Gastrocnemius medialis (tissue), 4 donors: ENCODE data around the gene MORN3.

Experiments used
- POLR2A ChIP-seq, 2 donors: fragments of 450-650 bp; IDR thresholded peaks; one replicate each; pipeline ENCODE4 v1.6.1; 2017; ENCODE audit warnings: antibody characterized with exemption in 2 of 2, mild to moderate bottlenecking in 2 of 2, moderate library complexity in 2 of 2
- TF ChIP-seq, protein P1 (sequence below), 5 experiments: fragments of 450-650 bp in 3 of 5; fragments of 200-600 bp in 2 of 5; sonication (generic) in 2 of 5; IDR thresholded peaks in 4 of 5; conservative IDR thresholded peaks in 1 of 5; 1 replicate in 4 of 5; 2 replicates in 1 of 5; pipeline ENCODE4 v1.5.1; 2016 to 2019; ENCODE audit warnings: antibody characterized with exemption in 5 of 5, mild to moderate bottlenecking in 3 of 5, moderate library complexity in 3 of 5

- TF ChIP-seq, protein P1, sequence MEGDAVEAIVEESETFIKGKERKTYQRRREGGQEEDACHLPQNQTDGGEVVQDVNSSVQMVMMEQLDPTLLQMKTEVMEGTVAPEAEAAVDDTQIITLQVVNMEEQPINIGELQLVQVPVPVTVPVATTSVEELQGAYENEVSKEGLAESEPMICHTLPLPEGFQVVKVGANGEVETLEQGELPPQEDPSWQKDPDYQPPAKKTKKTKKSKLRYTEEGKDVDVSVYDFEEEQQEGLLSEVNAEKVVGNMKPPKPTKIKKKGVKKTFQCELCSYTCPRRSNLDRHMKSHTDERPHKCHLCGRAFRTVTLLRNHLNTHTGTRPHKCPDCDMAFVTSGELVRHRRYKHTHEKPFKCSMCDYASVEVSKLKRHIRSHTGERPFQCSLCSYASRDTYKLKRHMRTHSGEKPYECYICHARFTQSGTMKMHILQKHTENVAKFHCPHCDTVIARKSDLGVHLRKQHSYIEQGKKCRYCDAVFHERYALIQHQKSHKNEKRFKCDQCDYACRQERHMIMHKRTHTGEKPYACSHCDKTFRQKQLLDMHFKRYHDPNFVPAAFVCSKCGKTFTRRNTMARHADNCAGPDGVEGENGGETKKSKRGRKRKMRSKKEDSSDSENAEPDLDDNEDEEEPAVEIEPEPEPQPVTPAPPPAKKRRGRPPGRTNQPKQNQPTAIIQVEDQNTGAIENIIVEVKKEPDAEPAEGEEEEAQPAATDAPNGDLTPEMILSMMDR (IDR thresholded peaks at IDR 0.05 in 4 of 5, conservative IDR thresholded peaks at IDR 0.05 in 1 of 5): no peak
- no peak for TF ChIP-seq POLR2A (IDR thresholded peaks at IDR 0.05)
Observed at GRCh38 chr12:121638298-121639202, 30.9 kb downstream of the MORN3 start.
